Breast epithelium (tissue), 3 donors: Measurements from ENCODE around the gene TXNRD1.
"Not testable (repeated sequence)": the region's sequence is repeated elsewhere in the genome, so short reads cannot be mapped to it uniquely, and the experiment has no call there.

Source experiments
- POLR2A ChIP-seq: fragments of 450-650 bp; IDR thresholded peaks from one replicate; pipeline ENCODE4 v1.6.1; 2016; ENCODE audit warnings: antibody characterized with exemption, mild to moderate bottlenecking, moderate library complexity
- POLR2AphosphoS5 ChIP-seq, 3 donors: sonication (generic); formaldehyde crosslinking; IDR thresholded peaks; one replicate each; pipeline ENCODE4 v1.6.1; 2017; ENCODE audit warnings: antibody characterized with exemption in 3 of 3

- TF ChIP-seq POLR2A; POLR2AphosphoS5 (IDR thresholded peaks at IDR 0.05): not testable (repeated sequence)
Measured at GRCh38 chr12:104265436-104265835, 49.9 kb downstream of the TXNRD1 start.
